ENCODE measurements around the gene PBX4.

- TF ChIP-seq EZH2 (IDR thresholded peaks at IDR 0.05; ENCODE audit: low read depth, unreplicated experiment) = no peak
- no peak for TF ChIP-seq CTCF (conservative IDR thresholded peaks at IDR 0.05; ENCODE audit: low read depth in 2 of 2)
- TF ChIP-seq EZH2phosphoT487 (IDR thresholded peaks at IDR 0.05; ENCODE audit: unreplicated experiment) = no peak
- no peak for TF ChIP-seq POLR2AphosphoS5 (IDR thresholded peaks at IDR 0.05; ENCODE audit: low read depth)
- no peak for TF ChIP-seq ZNF114 (CRISPR knock-in tag; IDR thresholded peaks at IDR 0.05)
- TF ChIP-seq JUNB (IDR thresholded peaks at IDR 0.05; ENCODE audit: unreplicated experiment) = no peak
- no peak for TF ChIP-seq CREB1 (CRISPR knock-in tag; IDR thresholded peaks at IDR 0.05; ENCODE audit: low read depth)
These were observed 91.7 kb downstream of the PBX4 start for GRCh38 chr19:19526581-19527370.

All from GM23338 (cell line).